ENCODE results near the gene CAMSAP1.

CAMSAP1 gene

DNA sequence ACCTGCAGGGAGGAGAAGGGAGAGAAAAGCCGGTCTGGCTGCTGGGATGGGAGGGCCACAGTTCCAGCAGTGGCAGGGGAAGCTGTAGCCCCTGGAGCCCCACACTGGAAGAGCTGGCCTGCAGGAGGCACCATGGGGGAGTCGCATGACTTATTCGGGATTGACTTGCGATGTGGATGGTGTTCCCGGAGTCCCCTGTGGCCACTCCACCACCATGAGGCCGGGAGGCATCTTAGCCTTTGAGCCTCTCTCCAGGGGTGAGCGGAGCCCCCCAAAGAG is 113.3 kb downstream of the CAMSAP1 start:
- DNase-seq (ENCODE audit: low read depth): no peak
- TF ChIP-seq, protein P1, sequence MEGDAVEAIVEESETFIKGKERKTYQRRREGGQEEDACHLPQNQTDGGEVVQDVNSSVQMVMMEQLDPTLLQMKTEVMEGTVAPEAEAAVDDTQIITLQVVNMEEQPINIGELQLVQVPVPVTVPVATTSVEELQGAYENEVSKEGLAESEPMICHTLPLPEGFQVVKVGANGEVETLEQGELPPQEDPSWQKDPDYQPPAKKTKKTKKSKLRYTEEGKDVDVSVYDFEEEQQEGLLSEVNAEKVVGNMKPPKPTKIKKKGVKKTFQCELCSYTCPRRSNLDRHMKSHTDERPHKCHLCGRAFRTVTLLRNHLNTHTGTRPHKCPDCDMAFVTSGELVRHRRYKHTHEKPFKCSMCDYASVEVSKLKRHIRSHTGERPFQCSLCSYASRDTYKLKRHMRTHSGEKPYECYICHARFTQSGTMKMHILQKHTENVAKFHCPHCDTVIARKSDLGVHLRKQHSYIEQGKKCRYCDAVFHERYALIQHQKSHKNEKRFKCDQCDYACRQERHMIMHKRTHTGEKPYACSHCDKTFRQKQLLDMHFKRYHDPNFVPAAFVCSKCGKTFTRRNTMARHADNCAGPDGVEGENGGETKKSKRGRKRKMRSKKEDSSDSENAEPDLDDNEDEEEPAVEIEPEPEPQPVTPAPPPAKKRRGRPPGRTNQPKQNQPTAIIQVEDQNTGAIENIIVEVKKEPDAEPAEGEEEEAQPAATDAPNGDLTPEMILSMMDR (IDR thresholded peaks at IDR 0.05; ENCODE audit: control insufficient read depth, insufficient read depth, low read depth, low read length, missing control alignments): no peak
- H3K4me3 ChIP-seq (ENCODE audit: control insufficient read depth, low read depth, low read length): no peak overlapping the region

DNA sequence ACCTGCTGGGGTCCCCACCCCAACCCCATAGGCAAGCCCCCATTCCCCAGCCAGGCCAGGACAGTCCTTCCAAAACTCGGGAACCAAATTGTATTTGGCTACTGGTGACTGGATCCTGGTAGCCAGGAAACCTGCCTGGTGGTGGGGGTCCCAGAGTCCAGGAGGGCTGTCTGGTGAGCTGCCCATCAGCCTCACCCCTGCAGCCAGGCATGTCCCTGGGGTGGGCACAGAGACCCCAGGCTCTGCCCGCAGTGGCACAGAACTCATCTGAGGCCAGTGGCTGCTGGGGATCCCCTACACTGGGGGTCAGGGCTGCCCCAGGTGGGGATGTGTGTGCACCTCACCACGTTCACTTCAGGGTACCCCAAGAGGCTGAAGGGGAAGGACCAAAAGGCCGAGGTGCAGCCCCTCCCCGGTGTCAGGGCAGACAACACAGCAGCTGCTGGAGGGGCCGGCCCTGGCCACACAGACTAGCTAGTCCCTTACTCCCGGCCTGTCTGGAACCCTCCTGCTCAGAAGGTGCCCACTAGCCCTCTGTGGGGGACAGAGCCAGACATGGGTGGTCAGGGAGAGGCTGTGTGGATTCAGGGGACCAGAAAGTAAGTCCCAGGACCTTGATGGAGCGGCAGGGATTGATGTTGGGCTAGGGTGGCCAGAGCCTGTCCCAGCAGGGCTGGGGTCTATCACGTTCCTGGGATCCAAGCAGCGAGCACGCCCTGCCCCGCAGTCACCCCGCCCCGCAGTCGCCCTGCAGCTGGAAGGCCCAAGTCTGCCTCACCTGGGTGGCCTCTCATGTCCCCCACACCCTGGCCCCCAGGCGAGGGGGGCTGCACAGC is 113.9 kb downstream of the CAMSAP1 start:
- TF ChIP-seq, protein P1 (IDR thresholded peaks at IDR 0.05; ENCODE audit: control insufficient read depth, insufficient read depth, low read depth, low read length, missing control alignments): no peak
- H3K4me3 ChIP-seq (ENCODE audit: control insufficient read depth, low read depth, low read length): no peak overlapping the region
- DNase-seq (ENCODE audit: low read depth): no peak

- DNase-seq (ENCODE audit: low read depth): no peak
- TF ChIP-seq, protein P1 (IDR thresholded peaks at IDR 0.05; ENCODE audit: control insufficient read depth, insufficient read depth, low read depth, low read length, missing control alignments): no peak
- H3K4me3 ChIP-seq (ENCODE audit: control insufficient read depth, low read depth, low read length): no peak overlapping the region
Observed at GRCh38 chr9:135792268-135793128, 114.8 kb downstream of the CAMSAP1 start.

GRCh38 chr9:135791431-135792267 is 115.7 kb downstream of the CAMSAP1 start:
- H3K4me3 ChIP-seq (ENCODE audit: control insufficient read depth, low read depth, low read length): no peak overlapping the region
- TF ChIP-seq, protein P1 (IDR thresholded peaks at IDR 0.05; ENCODE audit: control insufficient read depth, insufficient read depth, low read depth, low read length, missing control alignments): no peak
- DNase-seq (ENCODE audit: low read depth): no peak

GRCh38 chr9:135790850-135791249 is 116.5 kb downstream of the CAMSAP1 start:
- TF ChIP-seq, protein P1 (IDR thresholded peaks at IDR 0.05; ENCODE audit: control insufficient read depth, insufficient read depth, low read depth, low read length, missing control alignments): no peak
- DNase-seq (ENCODE audit: low read depth): no peak

DNA sequence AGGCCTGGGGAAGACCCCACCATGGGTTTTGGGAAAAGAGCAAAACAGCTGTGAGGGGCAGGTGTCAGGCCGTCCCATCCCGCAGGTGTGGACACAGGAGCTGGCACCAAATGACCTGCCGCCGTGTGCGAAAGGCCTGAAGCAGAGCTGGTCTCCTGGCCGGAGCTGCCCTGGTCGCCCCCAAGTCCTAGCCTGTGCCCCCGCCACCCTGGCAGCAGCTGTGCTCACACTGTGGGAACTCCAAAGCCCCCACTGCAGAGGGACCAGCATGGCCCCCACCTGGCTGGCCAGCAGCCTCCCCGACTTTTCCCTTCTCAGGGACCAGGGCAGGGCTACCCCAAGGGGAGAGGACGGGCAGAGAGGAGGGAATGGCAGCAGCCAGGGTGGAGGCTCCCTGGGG is 117.0 kb downstream of the CAMSAP1 start:
- TF ChIP-seq, protein P1 (IDR thresholded peaks at IDR 0.05; ENCODE audit: control insufficient read depth, insufficient read depth, low read depth, low read length, missing control alignments): no peak
- no peak for DNase-seq (ENCODE audit: low read depth)
- H3K4me3 ChIP-seq (ENCODE audit: control insufficient read depth, low read depth, low read length): no peak overlapping the region

More at GRCh38 chr9:135790850-135791249, 116.5 kb downstream of the CAMSAP1 start:
- no peak overlapping the region for H3K4me3 ChIP-seq (ENCODE audit: control insufficient read depth, low read depth, low read length)
